HG02840 (cell line): ENCODE results near the gene THSD7A.

Source experiments
- ATAC-seq: cut with Tn5 transposase; IDR thresholded peaks from one replicate; pipeline ENCODE4 v1.9.1; 2021; ENCODE audit warnings: mild to moderate bottlenecking, moderate library complexity, moderate number of reproducible peaks; ENCODE audit not compliant: unreplicated experiment, low FRiP score

The THSD7A gene

GRCh38 chr7:11751807-11752389, 80.1 kb downstream of the THSD7A start:
- no peak for ATAC-seq

- no peak for ATAC-seq
These were observed 80.7 kb downstream of the THSD7A start for GRCh38 chr7:11751315-11751714.

- no peak for ATAC-seq
These were observed 81.8 kb downstream of the THSD7A start for GRCh38 chr7:11750191-11750590.

DNA sequence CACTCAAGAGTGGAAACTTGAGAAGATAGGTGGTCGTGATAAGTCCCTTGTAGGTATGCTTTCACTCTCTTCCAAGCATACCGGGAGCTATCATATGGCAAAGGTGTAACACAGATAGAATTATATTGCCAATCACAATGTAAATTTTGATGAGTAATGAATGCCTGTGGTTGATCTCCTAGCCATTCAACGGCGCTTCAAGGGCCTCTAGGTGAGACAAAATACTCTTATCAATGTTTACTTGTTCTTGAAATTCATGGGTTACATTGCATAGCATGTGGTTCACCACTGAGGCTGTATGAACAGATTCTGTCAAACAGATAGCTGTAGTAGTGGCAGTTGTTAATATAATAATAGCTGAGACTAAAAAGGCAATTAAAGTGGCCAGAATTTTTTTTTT, 82.4 kb downstream of the THSD7A start:
- no peak for ATAC-seq

- no peak for ATAC-seq
These were observed 83.1 kb downstream of the THSD7A start for GRCh38 chr7:11748884-11749283.

DNA sequence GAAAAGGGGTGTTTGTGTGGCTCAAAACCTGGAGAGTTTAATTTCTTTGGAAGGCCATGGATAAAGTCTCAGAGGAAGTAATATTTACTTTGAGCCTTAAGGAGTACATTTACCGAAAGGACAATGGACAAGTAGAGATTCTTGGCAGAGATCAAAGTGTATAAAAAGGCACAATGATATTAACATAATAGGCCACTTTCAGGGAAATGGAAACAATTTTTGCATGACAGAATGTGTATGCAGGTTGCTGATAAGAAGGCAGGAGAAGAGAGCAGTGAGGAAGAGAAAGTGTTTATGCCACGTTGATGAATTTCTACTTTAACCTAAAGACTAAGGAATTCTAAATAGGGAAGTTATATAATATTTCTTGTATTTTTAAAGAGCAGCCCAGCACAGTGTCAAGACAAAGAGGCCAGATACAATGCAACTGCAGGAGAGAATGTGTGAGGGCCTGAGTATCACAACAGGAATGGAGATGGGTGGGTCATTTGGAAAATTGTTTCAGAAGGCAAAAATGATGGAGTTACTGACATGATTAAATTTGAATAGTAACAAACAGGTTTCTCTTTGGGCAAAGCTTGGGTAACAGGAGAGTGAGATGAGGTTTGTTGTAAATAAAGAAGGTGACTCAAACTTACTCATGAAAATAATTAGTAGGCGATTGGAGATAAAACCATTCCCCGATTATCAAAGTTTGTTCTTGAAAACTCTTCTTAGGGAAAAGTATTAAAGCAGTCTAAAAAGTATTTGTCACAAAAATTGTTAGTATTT, 84.1 kb downstream of the THSD7A start:
- no peak for ATAC-seq

GRCh38 chr7:11746591-11746990, 85.4 kb downstream of the THSD7A start:
- no peak for ATAC-seq

GRCh38 chr7:11743548-11743947, 88.5 kb downstream of the THSD7A start:
- no peak for ATAC-seq

DNA sequence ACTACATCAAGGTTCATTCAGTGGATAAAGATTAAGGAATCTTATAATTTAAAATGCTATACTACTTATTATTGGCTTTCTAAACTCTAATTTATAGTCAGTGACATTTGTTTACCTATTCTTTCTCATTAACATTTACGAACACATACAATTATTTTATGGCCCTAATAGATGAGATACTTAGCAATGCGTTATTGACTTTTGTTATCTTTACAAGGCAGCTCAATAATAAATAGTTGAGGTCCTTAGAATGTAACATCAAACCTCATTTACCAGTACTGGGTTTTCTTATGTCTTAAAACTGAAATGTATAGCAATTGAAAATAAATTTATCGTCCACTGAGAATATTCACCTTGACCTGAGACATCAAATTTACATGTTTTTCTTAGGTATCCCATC, 89.0 kb downstream of the THSD7A start:
- ATAC-seq, result no peak

DNA sequence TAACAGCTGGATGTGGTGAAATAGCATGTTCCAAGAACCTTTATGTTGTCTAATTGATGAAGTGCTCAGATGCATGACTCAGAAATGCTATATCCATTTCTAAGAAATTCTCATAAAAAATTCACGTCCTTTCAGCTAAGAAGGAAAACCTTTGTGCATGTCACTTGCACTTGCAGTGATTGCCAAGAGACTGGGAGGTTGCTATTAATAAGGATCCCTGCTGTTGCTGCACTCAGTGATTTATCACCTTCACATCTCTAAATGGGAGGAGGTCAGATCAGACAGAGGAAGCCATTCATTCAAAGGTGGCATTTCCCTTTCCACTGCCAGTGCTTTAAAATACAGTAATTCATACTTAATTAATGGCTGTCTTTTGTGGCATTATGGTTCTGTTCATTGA, 89.5 kb downstream of the THSD7A start:
- no peak for ATAC-seq

GRCh38 chr7:11737723-11738122, 94.3 kb downstream of the THSD7A start:
- no peak for ATAC-seq

DNA sequence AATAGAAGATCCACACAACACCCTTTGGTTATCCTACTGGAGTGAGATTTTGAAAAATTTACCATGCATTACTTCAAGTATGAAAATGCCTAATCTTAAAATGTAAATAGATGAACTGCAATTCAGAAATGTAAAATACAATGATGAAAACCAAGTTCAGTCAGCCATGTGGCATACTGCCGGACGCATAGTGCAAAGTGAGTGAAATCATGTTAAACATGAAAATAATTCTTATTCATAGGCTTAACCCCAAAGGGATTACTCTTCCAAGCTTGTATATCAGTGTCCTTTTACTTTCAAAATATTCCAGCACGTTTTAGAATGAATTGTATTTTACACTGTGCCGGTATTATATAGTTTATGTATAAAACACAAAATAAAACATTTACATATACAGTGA, 99.8 kb downstream of the THSD7A start:
- ATAC-seq, result no peak

- ATAC-seq, result no peak
These were observed 101.3 kb downstream of the THSD7A start for GRCh38 chr7:11730725-11731124.

DNA sequence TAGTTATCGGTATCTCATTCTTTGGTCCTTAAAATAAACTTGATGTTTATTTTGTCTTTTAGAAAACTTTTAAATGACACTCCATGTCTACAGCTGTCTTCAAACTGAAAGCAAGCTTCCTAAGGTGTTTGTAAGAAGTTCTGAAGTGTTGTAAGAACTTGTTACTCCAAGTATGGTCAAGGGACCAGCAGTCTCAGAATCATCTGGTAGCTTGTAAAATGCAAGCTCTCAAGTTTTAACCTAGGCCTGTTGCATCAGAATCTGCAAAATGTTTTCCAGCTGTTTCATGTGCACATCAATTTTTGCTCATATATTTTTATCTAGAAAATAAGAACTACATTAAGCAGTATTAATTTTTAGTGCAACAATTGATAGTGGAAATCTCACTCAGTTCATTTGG, 104.1 kb downstream of the THSD7A start:
- no peak for ATAC-seq

DNA sequence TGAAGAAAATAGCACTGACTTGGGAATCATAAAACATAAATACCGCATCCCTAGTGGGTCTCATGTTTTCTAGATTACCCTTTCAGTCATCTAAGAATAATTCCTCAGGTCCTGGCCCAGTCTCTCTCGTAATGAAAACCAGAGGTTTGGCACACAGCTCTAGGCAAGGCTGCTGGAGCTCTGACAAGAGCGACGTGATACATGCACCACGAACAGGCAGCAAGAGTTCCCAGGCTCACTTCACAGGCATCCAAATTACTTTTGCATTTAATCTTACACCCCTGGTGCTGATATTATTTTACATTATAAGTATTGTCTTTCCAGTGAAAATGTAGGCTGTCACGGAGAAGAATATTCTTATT, 105.2 kb downstream of the THSD7A start:
- ATAC-seq, result no peak

DNA sequence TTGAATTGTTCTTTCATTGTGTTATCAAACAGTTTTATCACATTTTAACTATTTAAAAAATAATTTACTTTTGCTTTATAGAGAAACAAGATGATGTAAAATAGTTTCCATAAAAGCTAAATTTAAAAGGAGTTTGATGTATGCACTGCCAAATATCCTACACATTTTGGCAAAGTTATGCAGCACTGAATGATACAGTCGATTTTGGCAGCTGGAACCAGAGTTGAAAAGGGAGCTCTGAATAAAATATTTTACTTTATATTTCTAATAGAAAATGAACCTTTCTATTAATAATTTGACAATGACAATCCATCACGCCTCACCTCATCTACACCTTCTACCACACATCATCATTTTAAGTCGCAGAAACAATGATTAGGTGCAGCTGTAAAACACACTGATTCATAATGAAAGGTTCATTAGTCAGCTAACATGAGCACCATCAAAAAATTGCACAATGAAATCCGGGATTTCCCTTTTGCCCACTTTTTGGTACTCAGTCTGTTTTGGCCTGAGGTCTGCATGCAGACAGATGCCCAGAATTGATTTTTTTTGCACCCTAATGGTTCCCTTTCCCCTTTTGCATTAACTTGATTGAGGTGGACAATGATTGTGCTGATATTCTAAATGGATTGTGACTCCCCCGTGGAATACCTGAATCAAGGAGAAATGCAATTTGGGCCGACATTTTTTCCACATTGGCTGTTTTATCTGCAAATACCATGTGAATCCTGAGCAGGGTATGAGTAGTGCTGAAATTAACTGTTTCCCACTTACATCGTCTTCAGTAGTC, 105.8 kb downstream of the THSD7A start:
- ATAC-seq, result no peak

DNA sequence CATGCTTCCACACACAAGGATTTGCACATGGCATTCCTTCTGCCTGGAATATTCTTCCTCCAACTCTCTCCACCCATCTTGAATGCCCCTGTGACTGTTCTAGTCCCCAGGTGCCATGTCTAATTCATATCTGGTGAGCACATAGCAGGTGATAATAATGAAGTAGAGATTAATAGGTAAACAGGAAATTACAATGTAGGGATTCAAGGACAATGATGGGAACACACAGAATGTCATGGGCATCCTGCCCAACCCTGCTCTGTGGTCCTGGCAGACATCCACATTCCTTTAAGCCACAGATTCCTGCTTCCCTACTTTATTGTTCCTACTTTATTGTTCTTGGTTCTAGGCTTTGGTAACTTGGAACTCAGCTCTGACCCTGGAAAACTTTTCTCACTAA, 115.8 kb downstream of the THSD7A start:
- no peak for ATAC-seq

GRCh38 chr7:11714676-11715075, 117.3 kb downstream of the THSD7A start:
- no peak for ATAC-seq

DNA sequence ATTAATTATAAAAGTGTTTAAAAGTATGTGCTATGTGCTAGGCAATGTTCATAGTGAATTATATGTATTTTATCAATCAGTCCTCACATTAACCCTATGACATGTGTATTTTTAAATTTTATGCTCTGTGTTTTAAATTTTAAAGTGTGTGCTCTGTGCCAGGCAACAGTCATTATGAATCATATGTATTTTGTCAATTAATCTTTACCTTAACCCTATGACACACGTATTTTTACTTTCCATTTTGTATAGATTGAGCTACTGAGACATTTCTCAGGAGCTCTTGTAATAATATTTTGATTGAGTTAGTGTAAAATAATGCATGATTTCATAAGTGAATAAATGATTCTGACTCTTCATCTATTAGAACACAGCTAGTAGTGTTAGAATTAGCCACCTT, 117.8 kb downstream of the THSD7A start:
- no peak for ATAC-seq

DNA sequence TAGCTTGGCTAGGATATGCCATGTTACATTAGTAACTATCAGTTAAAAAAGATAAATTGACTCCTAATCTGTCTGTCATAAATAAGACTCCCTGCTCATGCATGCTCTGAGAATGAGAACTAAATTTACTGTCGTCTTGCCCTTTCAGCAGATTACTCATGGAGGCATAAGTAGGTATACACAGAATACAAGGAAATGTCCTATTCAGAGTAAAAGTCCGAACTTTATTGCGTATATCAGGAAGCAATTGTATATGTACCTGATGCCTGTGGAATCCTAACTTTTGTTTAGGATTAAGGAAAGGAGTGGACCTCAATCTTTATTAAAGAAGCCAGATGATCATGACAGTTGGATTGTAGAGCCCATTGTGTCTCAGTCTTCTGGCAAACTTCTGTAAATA, 118.6 kb downstream of the THSD7A start:
- ATAC-seq, result no peak

GRCh38 chr7:11710377-11710776, 121.6 kb downstream of the THSD7A start:
- ATAC-seq, result no peak

GRCh38 chr7:11709196-11709595, 122.8 kb downstream of the THSD7A start:
- ATAC-seq, result no peak
